GM11168 (cell line): ENCODE measurements around the gene ACOX3.
"Not testable (repeated sequence)": the region's sequence is repeated elsewhere in the genome, so short reads cannot be mapped to it uniquely, and the experiment has no call there.

Source experiments
- in situ Hi-C: fragments of 300-500 bp; cut with MboI; formaldehyde crosslinking; loops from one replicate; pipeline ENCODE4 v1.12.0; 2022; ENCODE audit warnings: low sequenced_read_pairs; ENCODE audit not compliant: unreplicated experiment

Gene ACOX3

DNA sequence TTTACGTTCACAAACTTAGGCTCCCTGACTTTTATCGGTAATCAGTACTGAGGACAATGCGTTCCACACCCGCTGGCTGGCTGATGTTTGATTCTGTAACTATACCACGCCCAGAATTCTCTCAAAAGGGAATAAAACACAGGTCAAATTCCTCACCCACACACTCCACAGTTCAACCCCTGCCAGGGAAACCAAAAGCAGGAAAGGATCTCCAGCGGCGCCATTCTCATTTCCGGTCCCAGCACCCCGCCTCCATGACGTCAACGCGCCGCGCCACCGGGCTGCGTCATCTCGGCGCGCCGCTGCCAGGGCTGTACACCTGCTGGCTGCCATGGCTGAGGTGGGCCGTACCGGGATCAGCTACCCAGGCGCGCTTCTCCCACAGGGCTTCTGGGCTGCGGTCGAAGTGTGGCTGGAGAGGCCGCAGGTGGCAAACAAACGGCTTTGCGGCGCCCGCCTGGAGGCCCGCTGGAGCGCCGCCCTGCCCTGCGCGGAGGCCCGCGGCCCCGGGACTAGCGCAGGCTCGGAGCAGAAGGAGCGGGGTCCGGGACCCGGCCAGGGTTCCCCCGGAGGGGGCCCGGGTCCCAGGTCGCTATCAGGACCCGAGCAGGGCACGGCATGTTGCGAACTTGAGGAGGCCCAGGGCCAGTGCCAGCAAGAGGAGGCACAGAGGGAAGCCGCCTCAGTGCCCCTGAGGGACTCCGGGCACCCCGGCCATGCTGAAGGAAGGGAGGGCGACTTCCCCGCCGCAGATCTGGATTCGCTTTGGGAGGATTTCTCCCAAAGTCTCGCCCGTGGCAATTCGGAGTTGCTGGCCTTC, at the start of gene ACOX3, which contains the start of gene TRMT44:
TSS of gene ACOX3 (minus strand) at position 232 of the 820 bp plus-strand sequence. CDS start 24,202 bp downstream, outside the sequence.
TSS of gene TRMT44 (plus strand) at position 286 of the 820 bp plus-strand sequence. CDS start at position 332, 46 bp downstream.
- in situ Hi-C loops: no loop called here

DNA sequence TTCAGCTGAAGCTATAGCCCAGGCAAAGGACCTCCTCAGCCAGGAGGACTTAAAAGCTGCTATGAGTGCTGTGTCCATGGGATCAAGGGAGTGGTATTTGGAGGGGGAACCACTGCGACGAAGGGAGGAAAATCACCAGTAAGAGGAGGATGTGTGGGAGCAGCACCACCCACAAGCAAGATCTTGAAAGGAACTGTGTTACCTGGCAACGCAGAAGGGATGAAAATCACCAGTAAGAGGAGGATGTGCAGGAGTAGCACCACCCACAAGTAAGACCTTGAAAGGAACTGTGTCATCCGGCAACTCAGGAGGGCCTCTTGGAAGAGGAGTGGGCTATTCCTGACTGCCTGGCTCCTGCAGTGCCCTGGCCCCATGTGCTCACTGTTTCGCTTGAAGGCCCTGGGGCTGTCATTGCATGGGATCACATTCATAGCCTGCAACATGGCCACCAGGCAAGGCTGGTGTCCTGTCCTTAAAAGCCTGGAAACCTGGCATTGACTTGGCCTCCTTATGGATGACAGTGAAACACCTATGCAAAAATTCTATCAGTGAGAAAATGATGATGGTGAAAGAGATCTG, 48.4 kb upstream of the ACOX3 start:
- in situ Hi-C loops: no loop called here

GRCh38 chr4:8486643-8487042, 46.1 kb upstream of the ACOX3 start:
- in situ Hi-C loops: not testable (repeated sequence)

GRCh38 chr4:8480221-8480620, 39.7 kb upstream of the ACOX3 start:
- in situ Hi-C loops: no loop called here

GRCh38 chr4:8478801-8479744, 38.5 kb upstream of the ACOX3 start:
- in situ Hi-C loops: loop anchor here (10.0 kb wide), 1 partner anchor 56 kb away; no protein-coding TSS in a partner anchor

- in situ Hi-C loops: loop anchor here (10.0 kb wide), 1 partner anchor 56 kb away; no protein-coding TSS in a partner anchor
These were observed 37.8 kb upstream of the ACOX3 start for GRCh38 chr4:8478371-8478770.

DNA sequence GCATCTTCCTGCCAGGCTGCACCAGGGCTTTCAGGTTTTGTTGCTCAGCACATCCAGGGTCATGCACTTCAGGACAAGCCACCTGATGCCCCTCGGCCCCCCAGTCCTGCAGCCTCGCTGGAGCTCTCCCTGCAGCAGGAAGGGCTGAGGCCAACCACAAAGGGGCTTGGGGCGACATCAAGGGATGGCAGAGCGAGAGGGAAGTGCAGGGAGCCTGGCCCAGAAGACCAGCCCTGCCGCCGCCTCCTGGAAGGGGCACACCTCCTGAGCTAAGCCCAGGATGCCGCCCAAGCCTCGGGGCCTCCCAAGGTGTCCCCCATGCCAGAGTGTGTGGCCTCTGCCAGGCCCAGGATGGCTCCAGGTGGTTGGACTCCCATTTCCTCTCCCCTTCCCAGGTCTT, 37.2 kb upstream of the ACOX3 start:
- in situ Hi-C loops: loop anchor here (10.0 kb wide), 1 partner anchor 57 kb away; no protein-coding TSS in a partner anchor

GRCh38 chr4:8477095-8477635, 36.6 kb upstream of the ACOX3 start:
- in situ Hi-C loops: loop anchor here (10.0 kb wide), 1 partner anchor 58 kb away; no protein-coding TSS in a partner anchor

DNA sequence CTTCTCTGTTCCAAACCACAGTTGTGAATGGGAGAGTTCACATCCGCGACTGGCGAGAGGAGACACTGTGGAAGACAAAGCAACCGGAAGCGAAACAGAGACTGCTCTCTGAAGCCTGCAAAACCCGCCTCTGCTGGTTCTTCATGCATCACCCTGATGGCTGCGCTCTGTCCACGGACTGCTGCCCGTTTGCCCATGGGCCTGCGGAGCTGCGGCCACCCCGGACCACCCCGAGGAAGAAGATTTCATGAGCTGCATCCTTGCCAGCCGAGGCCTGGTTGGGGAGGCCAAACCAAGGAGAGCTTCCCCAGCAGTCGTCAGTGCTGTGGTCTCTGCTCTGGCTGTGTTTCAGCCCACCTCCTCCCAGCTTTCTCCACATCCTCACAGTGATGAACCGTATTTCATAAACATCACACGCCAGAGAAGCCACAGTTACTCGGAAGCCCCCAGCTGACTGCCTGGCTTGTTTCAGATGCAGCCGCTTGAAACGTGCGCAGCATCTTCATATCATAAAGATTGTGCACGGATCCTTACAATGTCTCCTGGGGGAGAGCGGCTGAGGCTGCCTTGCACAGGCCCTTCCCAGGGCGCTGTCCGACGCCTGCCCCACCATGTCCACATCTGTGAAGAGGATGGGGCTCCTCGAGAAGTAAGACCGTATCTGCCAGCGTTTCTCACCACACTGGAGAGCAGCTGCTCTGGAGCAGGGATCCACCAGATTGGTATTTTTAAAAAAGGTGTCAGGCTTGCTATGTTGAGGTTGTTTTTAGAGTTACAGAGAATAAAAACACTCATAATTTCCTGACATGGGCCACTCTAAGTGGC, 35.4 kb upstream of the ACOX3 start:
- in situ Hi-C loops: loop anchor here (10.0 kb wide), 1 partner anchor 59 kb away; no protein-coding TSS in a partner anchor

GRCh38 chr4:8474856-8475255, 34.3 kb upstream of the ACOX3 start:
- in situ Hi-C loops: loop anchor here (10.0 kb wide), 1 partner anchor 60 kb away; no protein-coding TSS in a partner anchor

GRCh38 chr4:8473920-8474590, 33.5 kb upstream of the ACOX3 start:
- in situ Hi-C loops: loop anchor here (10.0 kb wide), 1 partner anchor 61 kb away; no protein-coding TSS in a partner anchor

- in situ Hi-C loops: loop anchor here (10.0 kb wide), 1 partner anchor 61 kb away; no protein-coding TSS in a partner anchor
These were observed 32.8 kb upstream of the ACOX3 start for GRCh38 chr4:8473198-8473919.

DNA sequence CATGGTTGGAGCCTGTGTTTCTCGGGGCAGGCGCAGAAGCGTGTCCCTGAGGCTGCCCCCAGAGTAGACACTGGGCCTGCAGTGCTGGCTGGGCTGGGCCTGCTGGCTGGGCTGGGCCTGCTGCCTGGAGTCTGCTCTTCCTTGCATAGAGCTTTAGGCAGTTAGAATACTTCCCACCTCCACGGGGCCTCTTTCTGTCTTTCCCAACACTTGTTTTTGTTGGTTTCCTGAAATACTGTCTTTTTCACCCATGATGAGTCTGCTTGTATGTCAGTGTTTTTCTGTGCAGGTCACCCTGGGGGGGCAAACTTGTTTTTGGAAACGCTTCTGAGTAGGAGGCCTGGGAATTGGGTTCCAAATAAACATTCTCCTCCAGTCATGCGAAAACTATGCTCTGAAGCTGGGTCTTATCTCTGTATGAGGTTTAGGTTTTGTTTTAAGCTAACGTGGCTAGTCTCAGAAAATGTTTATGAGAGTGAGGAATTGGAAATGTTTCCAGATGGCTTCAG, 32.2 kb upstream of the ACOX3 start:
- in situ Hi-C loops: loop anchor here (10.0 kb wide), 1 partner anchor 62 kb away; no protein-coding TSS in a partner anchor

- in situ Hi-C loops: loop anchor here (10.0 kb wide), 1 partner anchor 63 kb away; no protein-coding TSS in a partner anchor
These were observed 31.7 kb upstream of the ACOX3 start for GRCh38 chr4:8472158-8472688.

GRCh38 chr4:8471211-8471875, 30.8 kb upstream of the ACOX3 start:
- in situ Hi-C loops: loop anchor here (10.0 kb wide), 1 partner anchor 63 kb away; no protein-coding TSS in a partner anchor

- in situ Hi-C loops: loop anchor here (10.0 kb wide), 1 partner anchor 64 kb away; no protein-coding TSS in a partner anchor
These were observed 30.0 kb upstream of the ACOX3 start for GRCh38 chr4:8470451-8471024.
